Osteoblast (primary cell): Measurements from ENCODE around the gene HSP90AA1. TPM values are rescaled to one million over a fixed set of nuclear protein-coding genes. Genes with fewer than 3 reads are reported as not detected.
A peak's percentile ranks its signal among the peaks of the same experiment; 100 is the strongest.

Experiments used
- DNase-seq: peaks from one replicate; pipeline ENCODE4 v3.0.0; 2011; ENCODE audit warnings: low spot score, mixed read lengths; ENCODE audit not compliant: insufficient read length; ENCODE audit errors: missing footprints
- H2AFZ ChIP-seq: 2 replicates; pipeline ENCODE4 v1.6.0; 2011; ENCODE audit warnings: mild to moderate bottlenecking, low read length
- H3K27ac ChIP-seq: 2 replicates; pipeline ENCODE4 v1.5.1; 2011; ENCODE audit warnings: mild to moderate bottlenecking, low read depth, low read length, moderate library complexity
- H3K27me3 ChIP-seq: 2 replicates; pipeline ENCODE4 v1.6.0; 2012; ENCODE audit warnings: mild to moderate bottlenecking, control low read depth, inconsistent platforms, low read length, moderate library complexity; ENCODE audit not compliant: insufficient read depth
- H3K36me3 ChIP-seq: 2 replicates; pipeline ENCODE4 v1.5.1; 2011; ENCODE audit warnings: mild to moderate bottlenecking, low read length, control low read depth, moderate library complexity; ENCODE audit not compliant: insufficient read depth
- H3K4me1 ChIP-seq: 2 replicates; pipeline ENCODE4 v1.5.1; 2011; ENCODE audit warnings: mild to moderate bottlenecking, low read length, control low read depth, moderate library complexity; ENCODE audit not compliant: insufficient read depth
- H3K4me2 ChIP-seq: 2 replicates; pipeline ENCODE4 v1.6.0; 2011; ENCODE audit warnings: mild to moderate bottlenecking, low read length; ENCODE audit not compliant: insufficient read depth
- H3K4me3 ChIP-seq: fragments of 200-600 bp; sonication (generic); 3 replicates; pipeline ENCODE4 v1.5.1; 2012; ENCODE audit warnings: mild to moderate bottlenecking, low read length, inconsistent platforms; ENCODE audit not compliant: insufficient read depth
- H3K79me2 ChIP-seq: 2 replicates; pipeline ENCODE4 v1.6.0; 2012; ENCODE audit warnings: mild to moderate bottlenecking, low read length, control low read depth, inconsistent platforms; ENCODE audit not compliant: insufficient read depth
- H3K9me3 ChIP-seq: 2 replicates; pipeline ENCODE4 v1.5.1; 2011; ENCODE audit warnings: low read depth, low read length, control low read depth
- H4K20me1 ChIP-seq: 2 replicates; pipeline ENCODE4 v1.6.0; 2012; ENCODE audit warnings: mild to moderate bottlenecking, low read length, control low read depth; ENCODE audit not compliant: insufficient read depth
- total RNA-seq: library from RNA; depleted of rRNA; stranded (reverse); fragments of >200 nt; gene quantifications from 2 replicates; pipeline ENCODE4 v1.2.3, GENCODE V29; 2012
- TF ChIP-seq, protein P1 (sequence below): IDR thresholded peaks from 2 replicates; pipeline ENCODE4 v1.5.1; 2011; ENCODE audit warnings: mild to moderate bottlenecking, low read depth, low read length, moderate library complexity; ENCODE audit errors: extremely low read depth

Gene HSP90AA1
- total RNA-seq, 1 donor: 193 TPM

DNA sequence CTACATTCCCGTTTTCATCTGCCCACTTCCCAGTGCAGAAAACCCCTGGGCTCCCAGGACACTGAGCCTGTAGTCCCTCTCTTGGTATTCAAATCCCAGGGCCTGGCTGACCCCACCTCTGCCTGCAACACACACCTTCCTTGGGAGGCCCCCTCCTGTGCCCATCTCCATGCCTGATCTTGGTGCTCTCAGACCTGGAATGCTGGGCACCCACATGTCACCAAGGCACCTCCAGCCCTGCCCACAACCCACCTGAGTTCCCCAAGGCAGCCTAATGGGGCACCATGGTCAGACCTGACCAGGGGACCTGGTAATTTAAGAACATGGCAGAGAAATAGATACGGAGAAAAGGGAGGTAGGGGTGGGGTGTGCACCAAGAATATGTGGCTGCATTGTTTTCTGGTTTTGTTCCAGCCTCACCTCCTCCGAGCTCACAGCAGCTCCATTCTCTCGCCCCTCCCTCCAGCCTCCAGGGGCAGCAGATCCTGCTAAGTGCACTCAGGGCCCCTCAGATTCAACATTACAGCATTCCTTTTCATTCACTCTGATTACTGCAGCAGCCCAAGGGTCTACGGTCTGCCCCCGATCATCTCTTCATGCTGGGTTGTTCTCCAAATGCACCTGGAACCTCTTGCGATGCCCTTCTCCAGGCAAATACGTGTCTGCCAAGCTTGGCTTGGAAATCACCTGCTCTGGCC is 9.2 kb upstream of the HSP90AA1 start:
- Histone ChIP-seq H3K4me1 (peaks cover 12% of the 10 kb centered on the region), H3K9me3 (no peaks in the 10 kb centered on the region), H3K27ac (no peak overlapping the region), H4K20me1 (no peaks in the 10 kb centered on the region), H3K79me2 (no peaks in the 10 kb centered on the region), H2AFZ (no peak overlapping the region), H3K4me3 (peak overlapping the region; percentile 22), H3K36me3 (no peaks in the 10 kb centered on the region), H3K27me3 (no peaks in the 10 kb centered on the region), H3K4me2 (peak overlapping the region; percentile 59)
- DNase-seq: peak; percentile 86
- TF ChIP-seq, protein P1, sequence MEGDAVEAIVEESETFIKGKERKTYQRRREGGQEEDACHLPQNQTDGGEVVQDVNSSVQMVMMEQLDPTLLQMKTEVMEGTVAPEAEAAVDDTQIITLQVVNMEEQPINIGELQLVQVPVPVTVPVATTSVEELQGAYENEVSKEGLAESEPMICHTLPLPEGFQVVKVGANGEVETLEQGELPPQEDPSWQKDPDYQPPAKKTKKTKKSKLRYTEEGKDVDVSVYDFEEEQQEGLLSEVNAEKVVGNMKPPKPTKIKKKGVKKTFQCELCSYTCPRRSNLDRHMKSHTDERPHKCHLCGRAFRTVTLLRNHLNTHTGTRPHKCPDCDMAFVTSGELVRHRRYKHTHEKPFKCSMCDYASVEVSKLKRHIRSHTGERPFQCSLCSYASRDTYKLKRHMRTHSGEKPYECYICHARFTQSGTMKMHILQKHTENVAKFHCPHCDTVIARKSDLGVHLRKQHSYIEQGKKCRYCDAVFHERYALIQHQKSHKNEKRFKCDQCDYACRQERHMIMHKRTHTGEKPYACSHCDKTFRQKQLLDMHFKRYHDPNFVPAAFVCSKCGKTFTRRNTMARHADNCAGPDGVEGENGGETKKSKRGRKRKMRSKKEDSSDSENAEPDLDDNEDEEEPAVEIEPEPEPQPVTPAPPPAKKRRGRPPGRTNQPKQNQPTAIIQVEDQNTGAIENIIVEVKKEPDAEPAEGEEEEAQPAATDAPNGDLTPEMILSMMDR: no peak

DNA sequence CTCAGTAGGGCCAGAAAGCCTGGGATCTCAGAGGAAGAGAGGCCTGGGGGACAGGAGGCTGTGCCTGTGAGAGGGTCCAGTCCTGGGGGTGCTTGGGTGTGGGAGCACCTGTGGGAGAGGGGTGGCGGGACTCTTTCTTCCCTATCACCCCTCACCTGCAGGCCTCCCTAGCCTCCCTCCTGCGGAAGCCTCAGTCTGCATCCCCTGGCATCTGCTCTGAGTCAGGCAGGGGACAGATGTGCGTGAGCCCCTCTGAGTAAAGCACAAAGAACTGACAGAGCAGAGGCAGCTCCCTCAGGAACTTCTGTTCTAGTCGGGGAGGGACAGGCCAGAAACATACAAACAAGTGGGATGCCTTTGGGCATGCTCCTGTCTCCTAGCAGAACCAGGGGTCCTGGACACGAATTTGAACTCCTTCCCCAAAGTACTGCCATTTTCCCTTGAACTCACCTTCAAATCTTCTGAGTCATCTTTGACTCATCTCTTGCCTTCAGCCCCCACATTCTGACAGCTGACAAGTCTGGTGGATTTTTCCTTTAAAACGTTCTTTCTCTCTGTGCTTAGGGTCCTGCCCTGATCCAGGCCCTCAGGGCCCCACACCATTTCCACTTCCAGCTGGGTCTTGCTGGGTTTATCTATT is 8.5 kb upstream of the HSP90AA1 start:
- Histone ChIP-seq H3K9me3 (no peaks in the 10 kb centered on the region), H3K4me3 (no peak overlapping the region), H3K36me3 (no peaks in the 10 kb centered on the region), H3K79me2 (no peaks in the 10 kb centered on the region), H3K27ac (no peak overlapping the region), H3K4me2 (no peak overlapping the region), H2AFZ (no peak overlapping the region), H3K4me1 (peaks cover 12% of the 10 kb centered on the region), H3K27me3 (no peaks in the 10 kb centered on the region), H4K20me1 (no peaks in the 10 kb centered on the region)
- TF ChIP-seq, protein P1: no peak
- DNase-seq: peak; percentile 55

DNA sequence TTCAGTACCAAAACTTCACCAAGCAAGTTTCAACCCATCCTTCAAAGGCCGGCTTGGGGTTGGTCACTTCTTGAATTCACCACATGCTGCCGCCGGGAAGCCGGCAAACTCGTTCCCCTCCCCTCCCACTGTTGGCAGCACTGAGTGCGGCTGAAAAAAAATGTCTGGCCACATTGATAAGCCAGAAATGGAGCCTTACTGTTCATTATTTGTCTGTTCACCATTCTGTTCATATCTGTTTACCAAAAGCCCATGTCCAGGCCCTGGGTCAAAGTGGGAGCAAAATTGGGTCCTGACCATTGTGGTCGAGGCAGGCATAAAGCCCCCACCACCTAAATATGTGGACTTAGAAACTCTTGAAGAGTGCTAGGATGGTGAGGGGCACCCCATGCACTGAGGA is 7.3 kb upstream of the HSP90AA1 start:
- Histone ChIP-seq H4K20me1 (no peaks in the 10 kb centered on the region), H3K4me1 (peaks cover 12% of the 10 kb centered on the region), H2AFZ (no peak overlapping the region), H3K4me2 (no peak overlapping the region), H3K36me3 (no peaks in the 10 kb centered on the region), H3K79me2 (no peaks in the 10 kb centered on the region), H3K27me3 (no peaks in the 10 kb centered on the region), H3K4me3 (no peak overlapping the region), H3K27ac (no peak overlapping the region), H3K9me3 (no peaks in the 10 kb centered on the region)
- TF ChIP-seq, protein P1: no peak
- peak; percentile 21 for DNase-seq

DNA sequence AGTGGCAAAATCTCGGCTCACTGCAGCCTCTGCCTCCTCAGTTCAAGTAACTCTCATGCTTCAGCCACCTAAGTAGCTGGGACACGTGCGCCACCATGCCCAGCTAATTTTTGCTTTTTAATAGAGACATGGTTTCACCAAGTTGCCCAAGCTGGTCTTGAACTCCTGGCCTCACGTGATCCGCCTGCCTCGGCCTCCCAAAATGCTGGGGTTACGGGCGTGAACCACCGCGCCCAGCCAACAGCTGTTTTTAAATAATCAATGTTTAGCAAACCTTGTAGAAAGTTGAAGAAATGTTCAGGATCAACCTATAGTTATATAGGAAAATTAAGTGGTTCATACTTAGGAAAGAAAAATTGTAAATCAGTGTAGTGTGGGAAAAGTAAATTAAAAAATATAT is 6.0 kb upstream of the HSP90AA1 start:
- Histone ChIP-seq H3K36me3 (no peaks in the 10 kb centered on the region), H4K20me1 (no peaks in the 10 kb centered on the region), H3K27me3 (no peaks in the 10 kb centered on the region), H3K4me1 (peaks cover 18% of the 10 kb centered on the region), H2AFZ (no peak overlapping the region), H3K79me2 (peaks cover 6% of the 10 kb centered on the region), H3K4me3 (no peak overlapping the region), H3K27ac (no peak overlapping the region), H3K4me2 (no peak overlapping the region), H3K9me3 (no peaks in the 10 kb centered on the region)
- peak; percentile 30 for DNase-seq
- TF ChIP-seq, protein P1: no peak
